HuH-7.5 (cell line): Measurements from ENCODE around the gene FGD1.

ENCODE experiments used
- DNase-seq: peaks from one replicate; pipeline ENCODE4 v3.0.0; 2011; ENCODE audit warnings: low spot score

FGD1 gene

GRCh38 chrX:54470054-54470760 is 25.8 kb downstream of the FGD1 start:
- DNase-seq, result no peak

GRCh38 chrX:54452920-54453319 is 43.1 kb downstream of the FGD1 start:
- no peak for DNase-seq

GRCh38 chrX:54449929-54450328 is 46.1 kb downstream of the FGD1 start:
- DNase-seq, result no peak

- DNase-seq, result peak; percentile 32
Measured at GRCh38 chrX:54447461-54447860, 48.6 kb downstream of the FGD1 start.

GRCh38 chrX:54446084-54446483 is 50.0 kb downstream of the FGD1 start:
- no peak for DNase-seq

- DNase-seq, result no peak
Measured at GRCh38 chrX:54444752-54445151, 51.3 kb downstream of the FGD1 start.

GRCh38 chrX:54442790-54443189 is 53.2 kb downstream of the FGD1 start:
- no peak for DNase-seq

- peak; percentile 52 for DNase-seq
Measured at GRCh38 chrX:54439960-54440871, 55.8 kb downstream of the FGD1 start, which contains the start of gene TSR2. TSS of gene TSR2 (plus strand) at chrX:54440404. CDS start at chrX:54440422, 18 bp downstream.

- no peak for DNase-seq
Measured at GRCh38 chrX:54435121-54435520, 60.9 kb downstream of the FGD1 start.

- DNase-seq, result no peak
Measured at GRCh38 chrX:54430519-54430918, 65.5 kb downstream of the FGD1 start.

GRCh38 chrX:54427837-54428424 is 68.1 kb downstream of the FGD1 start:
- DNase-seq, result no peak

- DNase-seq, result peak; percentile 6
Measured at GRCh38 chrX:54423161-54423888, 72.7 kb downstream of the FGD1 start.

GRCh38 chrX:54422168-54422567 is 73.9 kb downstream of the FGD1 start:
- DNase-seq, result no peak

- no peak for DNase-seq
Measured at GRCh38 chrX:54419559-54420302, 76.3 kb downstream of the FGD1 start.

GRCh38 chrX:54416965-54417364 is 79.1 kb downstream of the FGD1 start:
- no peak for DNase-seq

- DNase-seq, result no peak
Measured at GRCh38 chrX:54415534-54416350, 80.3 kb downstream of the FGD1 start.

GRCh38 chrX:54413753-54414152 is 82.3 kb downstream of the FGD1 start:
- no peak for DNase-seq

GRCh38 chrX:54411732-54412131 is 84.3 kb downstream of the FGD1 start:
- no peak for DNase-seq

- DNase-seq, result no peak
Measured at GRCh38 chrX:54407266-54407665, 88.8 kb downstream of the FGD1 start.

- no peak for DNase-seq
Measured at GRCh38 chrX:54397113-54397512, 98.9 kb downstream of the FGD1 start.
